A549 (cell line): ENCODE results near the gene COL16A1. TPM values are rescaled to one million over a fixed set of nuclear protein-coding genes. Genes with fewer than 3 reads are reported as not detected.

ENCODE experiments used
- ATAC-seq, 2 experiments: fragments of 200-7000 bp in 1 of 2; fragments of >200 bp in 1 of 2; cut with Nextera tagmentation in 1 of 2; cut with Tn5 transposase in 1 of 2; 3 replicates each; pipeline versions ENCODE4 v1.8.0 to v1.9.1; 2018 to 2020; ENCODE audit warnings: mild to moderate bottlenecking in 1 of 2, moderate library complexity in 1 of 2
- CTCF ChIA-PET: fragments of 300-600 bp; sonication (Branson Sonifier 250); formaldehyde crosslinking; extraction: SDS; loops from one replicate; lab custom pipeline; 2021; ENCODE audit warnings: antibody characterized with exemption, inconsistent platforms; lab: Yijun Ruan, JAX
- POLR2A ChIA-PET: fragments of 350-600 bp; formaldehyde crosslinking; extraction: SDS; loops from one replicate; lab custom pipeline; 2021; ENCODE audit warnings: antibody characterized with exemption, inconsistent platforms; lab: Yijun Ruan, JAX
- DNase-seq, 2 experiments: peaks; one replicate each; pipeline versions ENCODE4 v3.0.0 to v3.0.0-alpha.2; 2011 to 2016; ENCODE audit warnings: low read depth in 1 of 2, low spot score in 1 of 2
- FAIRE-seq: peaks from 2 replicates; lab custom pipeline; 2011; peaks lifted over from hg19 to GRCh38; lab: Jason Lieb, UNC
- H3K27ac ChIP-seq, 2 experiments: fragments of >200 bp; sonication (Bioruptor Twin); formaldehyde crosslinking; 3 replicates each; pipeline ENCODE4 v1.5.1; 2016 to 2017
- H3K4me1 ChIP-seq: fragments of >200 bp; sonication (Bioruptor Twin); formaldehyde crosslinking; 3 replicates; pipeline ENCODE4 v1.6.1; 2016
- H3K4me2 ChIP-seq: fragments of >200 bp; sonication (Bioruptor Twin); formaldehyde crosslinking; 3 replicates; pipeline ENCODE4 v1.6.1; 2016
- H3K4me3 ChIP-seq: fragments of >200 bp; sonication (Bioruptor Twin); formaldehyde crosslinking; 3 replicates; pipeline ENCODE4 v1.5.1; 2016
- H3K9me3 ChIP-seq: fragments of >200 bp; sonication (Bioruptor Twin); formaldehyde crosslinking; 3 replicates; pipeline ENCODE4 v1.6.1; 2016
- ATOH8 ChIP-seq: fragments of 250-450 bp; sonication (Bioruptor Pico); IDR thresholded peaks from 2 replicates; pipeline ENCODE4 v1.5.0; 2020; ENCODE audit warnings: low read depth, mild to moderate bottlenecking, moderate library complexity
- BCL3 ChIP-seq: fragments of >200 bp; sonication (Bioruptor Twin); formaldehyde crosslinking; IDR thresholded peaks from 3 replicates; pipeline ENCODE4 v1.6.1; 2016
- CHD2 ChIP-seq: fragments of 150-350 bp; IDR thresholded peaks from 2 replicates; pipeline ENCODE4 v1.6.1; 2014; ENCODE audit warnings: low read length; ENCODE audit not compliant: partially characterized antibody
- CHD4 ChIP-seq: fragments of 200-600 bp; sonication (generic); IDR thresholded peaks from 2 replicates; pipeline ENCODE4 v1.6.1; 2016; ENCODE audit warnings: antibody characterized with exemption, mild to moderate bottlenecking, borderline replicate concordance
- CTCF ChIP-seq: fragments of >200 bp; sonication (Bioruptor Twin); formaldehyde crosslinking; IDR thresholded peaks from 3 replicates; pipeline ENCODE4 v1.5.1; 2016
- EP300 ChIP-seq, 2 experiments: fragments of >200 bp; sonication (Bioruptor Twin); formaldehyde crosslinking; IDR thresholded peaks; 2 replicates in 1 of 2; 3 replicates in 1 of 2; pipeline ENCODE4 v1.6.1; 2016 to 2017
- ESRRA ChIP-seq: fragments of 150-350 bp; IDR thresholded peaks from 2 replicates; pipeline ENCODE4 v1.6.1; 2014; ENCODE audit warnings: mild to moderate bottlenecking, low read length, borderline replicate concordance
- FOSL2 ChIP-seq, 2 experiments: fragments of 450-650 bp in 1 of 2; fragments of >200 bp in 1 of 2; sonication (Bioruptor Twin) in 1 of 2; formaldehyde crosslinking; IDR thresholded peaks; 2 replicates each; pipeline versions ENCODE4 v1.5.0 to v1.6.1; 2016 to 2020; ENCODE audit warnings: mild to moderate bottlenecking in 1 of 2, moderate library complexity in 1 of 2
- GATA3 ChIP-seq: IDR thresholded peaks from 2 replicates; pipeline ENCODE4 v1.6.1; 2012; ENCODE audit warnings: borderline replicate concordance
- HDAC2 ChIP-seq: fragments of 200-600 bp; sonication (generic); IDR thresholded peaks from 2 replicates; pipeline ENCODE4 v1.6.1; 2016
- HEYL ChIP-seq: fragments of 250-450 bp; sonication (Bioruptor Pico); IDR thresholded peaks from 2 replicates; pipeline ENCODE4 v1.8.0; 2021; ENCODE audit warnings: mild to moderate bottlenecking, moderate library complexity
- HOXA7 ChIP-seq: fragments of 250-450 bp; sonication (Bioruptor Pico); IDR thresholded peaks from 2 replicates; pipeline ENCODE4 v1.5.0; 2020; ENCODE audit warnings: mild to moderate bottlenecking, moderate library complexity
- HOXB13 ChIP-seq: fragments of 250-450 bp; sonication (Bioruptor Pico); IDR thresholded peaks from 2 replicates; pipeline ENCODE4 v1.5.0; 2020; ENCODE audit warnings: low read depth, mild to moderate bottlenecking, moderate library complexity
- KDM5A ChIP-seq: fragments of 200-600 bp; sonication (generic); IDR thresholded peaks from 2 replicates; pipeline ENCODE4 v1.6.1; 2016; ENCODE audit warnings: antibody characterized with exemption, mild to moderate bottlenecking
- MAZ ChIP-seq: fragments of 150-350 bp; IDR thresholded peaks from 2 replicates; pipeline ENCODE4 v1.6.1; 2014; ENCODE audit warnings: antibody characterized with exemption, low read depth, low read length, borderline replicate concordance
- MYC ChIP-seq: IDR thresholded peaks from 2 replicates; pipeline ENCODE4 v1.6.1; 2012; ENCODE audit warnings: mild to moderate bottlenecking, inconsistent platforms, low read length, improper control_type of control experiment, borderline replicate concordance
- NFE2L2 ChIP-seq: fragments of 150-350 bp; conservative IDR thresholded peaks from 2 replicates; pipeline ENCODE4 v1.6.1; 2014; ENCODE audit warnings: low read length
- PBX3 ChIP-seq: IDR thresholded peaks from 2 replicates; pipeline ENCODE4 v1.6.1; 2012
- POLR2AphosphoS2 ChIP-seq: conservative IDR thresholded peaks from 2 replicates; pipeline ENCODE4 v1.6.1; 2012; ENCODE audit warnings: low read length, improper control_type of control experiment, inconsistent platforms
- RAD21 ChIP-seq, 2 experiments: fragments of >200 bp in 1 of 2; sonication (Bioruptor Twin) in 1 of 2; formaldehyde crosslinking in 1 of 2; IDR thresholded peaks in 1 of 2; conservative IDR thresholded peaks in 1 of 2; 2 replicates in 1 of 2; 3 replicates in 1 of 2; pipeline ENCODE4 v1.6.1; 2012 to 2018; ENCODE audit warnings: inconsistent platforms in 1 of 2
- SMC3 ChIP-seq: fragments of >200 bp; sonication (Bioruptor Twin); formaldehyde crosslinking; IDR thresholded peaks from 3 replicates; pipeline ENCODE4 v1.6.1; 2018; ENCODE audit warnings: inconsistent platforms
- TP53 ChIP-seq: fragments of 250-450 bp; sonication (Bioruptor Pico); IDR thresholded peaks from 2 replicates; pipeline ENCODE4 v1.5.0; 2021; ENCODE audit warnings: mild to moderate bottlenecking, moderate library complexity
- ZNF302 ChIP-seq: fragments of 250-450 bp; sonication (Bioruptor Pico); IDR thresholded peaks from 2 replicates; pipeline ENCODE4 v1.9.0; 2021; ENCODE audit warnings: inconsistent platforms, mild to moderate bottlenecking, moderate library complexity
- WGBS: methylation state at CpG from one replicate; pipeline ENCODE4 v1.1.6; 2017; ENCODE audit errors: missing lambda C conversion rate; 5-methylcytosine and 5-hydroxymethylcytosine counted together
- polyA plus RNA-seq, 4 experiments: library from polyadenylated mRNA; depleted of rRNA in 3 of 4; stranded (reverse); fragments of >200 nt; fragmentation: RNase III in 1 of 4; extraction: RNeasy Plus Mini Kit Qiagen cat#74134 plus additional on column Dnase treatment in 1 of 4; gene quantifications; 2 replicates in 3 of 4; 3 replicates in 1 of 4; pipeline ENCODE4 v1.2.3, GENCODE V29; 2011 to 2017

Gene COL16A1
- polyA plus RNA-seq, 2 of the 4 experiments (the other 2 are of a cell fraction): 1.4 to 8.1 TPM

- TF ChIP-seq ZNF302 (CRISPR knock-in tag) (no peak), TP53 (CRISPR knock-in tag) (no peak), HOXA7 (CRISPR knock-in tag) (no peak), MYC (no peak), GATA3 (no peak), CHD4 (no peak)
These were observed 38.5 kb downstream of the COL16A1 start (continued) for GRCh38 chr1:31665234-31665878.

GRCh38 chr1:31664528-31664927, 39.3 kb downstream of the COL16A1 start:
- no peak for TF ChIP-seq HEYL (CRISPR knock-in tag)
- FAIRE-seq: no peak
- CTCF ChIA-PET: interaction anchor here (0.6 to 11.2 kb wide), 29 partner anchors 10 to 398 kb away, joined by 3 to 183 read pairs (median 5); partner anchors contain the start of genes COL16A1 and PEF1
- ATAC-seq: no peak
- Histone ChIP-seq H3K4me1 (peaks cover 37% of the 10 kb centered on the region), H3K4me3 (no peak overlapping the region), H3K4me2 (no peak overlapping the region), H3K27ac (peak overlapping the region; percentile 83 to 91; a peak in 3 of 6 replicates), H3K9me3 (no peaks in the 10 kb centered on the region)
- no peak for DNase-seq
- POLR2A ChIA-PET: interaction anchor here (1.0 to 4.4 kb wide), 3 partner anchors 37 to 81 kb away, joined by 3 to 25 read pairs (median 4); no protein-coding TSS in a partner anchor
- 94% methylated on average over 7 of the region's 9 CpGs for WGBS

GRCh38 chr1:31663622-31664452, 40.0 kb downstream of the COL16A1 start:
- H3K4me2 ChIP-seq: no peak overlapping the region
- H3K4me3 ChIP-seq: no peak overlapping the region
- peak; percentile 49 to 66; a peak in 5 of 6 replicates for ATAC-seq
- CTCF ChIA-PET: interaction anchor here (0.6 to 11.2 kb wide), 34 partner anchors 9 to 399 kb away, joined by 3 to 183 read pairs (median 5); partner anchors contain the start of genes COL16A1 and PEF1
- no peak for FAIRE-seq
- H3K9me3 ChIP-seq: no peaks in the 10 kb centered on the region
- POLR2A ChIA-PET: interaction anchor here (1.0 to 4.4 kb wide), 3 partner anchors 37 to 81 kb away, joined by 3 to 25 read pairs (median 4); no protein-coding TSS in a partner anchor
- H3K4me1 ChIP-seq: peaks cover 33% of the 10 kb centered on the region
- DNase-seq: peak; percentile 30 to 74
- WGBS: 33% methylated on average over 8 of the region's 9 CpGs
- peak overlapping the region in 1 of 2 experiments; percentile 91; a peak in 3 of 6 replicates for H3K27ac ChIP-seq
- TF ChIP-seq NFE2L2 (no peak), ESRRA (no peak), RAD21 (conservative IDR thresholded peaks at IDR 0.05 in 1 of 2, IDR thresholded peaks at IDR 0.05 in 1 of 2) (peak; percentile 95 to 96), HOXB13 (CRISPR knock-in tag) (no peak), POLR2AphosphoS2 (no peak), KDM5A (no peak), CTCF (peak; percentile 76), PBX3 (no peak), MAZ (no peak), FOSL2 (IDR thresholded peaks at IDR 0.05) (no peak), FOSL2 (CRISPR knock-in tag; IDR thresholded peaks at IDR 0.05) (no peak), HDAC2 (no peak), BCL3 (no peak), SMC3 (peak; percentile 96), EP300 (IDR thresholded peaks at IDR 0.05) (no peak), ATOH8 (no peak), CHD2 (no peak)
